Epithelial cell of prostate (primary cell): ENCODE measurements around the gene FRK.

ENCODE experiments used
- DNase-seq: peaks from one replicate; pipeline ENCODE4 v3.0.0-alpha.2; 2011; ENCODE audit warnings: low read depth, low spot score
- H3K27ac ChIP-seq: fragments of 450-650 bp; 2 replicates; pipeline ENCODE4 v1.5.1; 2017; ENCODE audit warnings: mild to moderate bottlenecking

Gene FRK

GRCh38 chr6:116011520-116011919 lies 49.2 kb downstream of the FRK start:
- DNase-seq = peak; percentile 74
- peak overlapping the region; percentile 50 for H3K27ac ChIP-seq

GRCh38 chr6:116010790-116011401 lies 49.8 kb downstream of the FRK start:
- peak overlapping the region; percentile 50 for H3K27ac ChIP-seq
- peak; percentile 12 for DNase-seq

- no peak overlapping the region for H3K27ac ChIP-seq
- DNase-seq = no peak
These were observed 50.3 kb downstream of the FRK start for GRCh38 chr6:116010386-116010785.

- peak overlapping the region; percentile 9 for H3K27ac ChIP-seq
- peak; percentile 46 for DNase-seq
These were observed 52.0 kb downstream of the FRK start for GRCh38 chr6:116008470-116009243.

GRCh38 chr6:116004841-116005815 lies 55.6 kb downstream of the FRK start:
- no peak for DNase-seq
- H3K27ac ChIP-seq = no peak overlapping the region

- no peak for DNase-seq
- H3K27ac ChIP-seq = no peak overlapping the region
These were observed 57.0 kb downstream of the FRK start for GRCh38 chr6:116003668-116004067.

GRCh38 chr6:116002756-116003155 lies 57.9 kb downstream of the FRK start:
- no peak for DNase-seq
- H3K27ac ChIP-seq = no peak overlapping the region

- no peak overlapping the region for H3K27ac ChIP-seq
- no peak for DNase-seq
These were observed 61.5 kb downstream of the FRK start for GRCh38 chr6:115999235-115999634.

- DNase-seq = no peak
These were observed 62.6 kb downstream of the FRK start for GRCh38 chr6:115997990-115998585.

GRCh38 chr6:115986026-115986425 lies 74.7 kb downstream of the FRK start:
- no peak for DNase-seq
- no peak overlapping the region for H3K27ac ChIP-seq

More at GRCh38 chr6:115997990-115998585, 62.6 kb downstream of the FRK start:
- H3K27ac ChIP-seq = no peak overlapping the region

- no peak overlapping the region for H3K27ac ChIP-seq
- no peak for DNase-seq
These were observed 75.9 kb downstream of the FRK start for GRCh38 chr6:115984809-115985208.

- DNase-seq = no peak
- no peak overlapping the region for H3K27ac ChIP-seq
These were observed 76.7 kb downstream of the FRK start for GRCh38 chr6:115983998-115984397.

- DNase-seq = peak; percentile 1
- no peak overlapping the region for H3K27ac ChIP-seq
These were observed 78.2 kb downstream of the FRK start for GRCh38 chr6:115982453-115982852.

GRCh38 chr6:115977220-115977619 lies 83.5 kb downstream of the FRK start:
- no peak overlapping the region for H3K27ac ChIP-seq

GRCh38 chr6:115976321-115976870 lies 84.3 kb downstream of the FRK start:
- no peak overlapping the region for H3K27ac ChIP-seq
- no peak for DNase-seq

More at GRCh38 chr6:115977220-115977619, 83.5 kb downstream of the FRK start:
- no peak for DNase-seq

GRCh38 chr6:115972679-115973078 lies 88.0 kb downstream of the FRK start:
- no peak overlapping the region for H3K27ac ChIP-seq
- no peak for DNase-seq

GRCh38 chr6:115971785-115972184 lies 88.9 kb downstream of the FRK start:
- no peak for DNase-seq

GRCh38 chr6:115969930-115970273 lies 90.8 kb downstream of the FRK start:
- no peak for DNase-seq
- H3K27ac ChIP-seq = no peak overlapping the region

More at GRCh38 chr6:115971785-115972184, 88.9 kb downstream of the FRK start:
- H3K27ac ChIP-seq = no peak overlapping the region

- no peak for DNase-seq
- H3K27ac ChIP-seq = no peak overlapping the region
These were observed 91.3 kb downstream of the FRK start for GRCh38 chr6:115969207-115969929.
